ENCODE measurements around the gene ADD1.
"Not testable (repeated sequence)": the region's sequence is repeated elsewhere in the genome, so short reads cannot be mapped to it uniquely, and the experiment has no call there.

ADD1 gene

GRCh38 chr4:2909583-2909982 is 65.9 kb downstream of the ADD1 start:
- Histone ChIP-seq H3K4me1 (ENCODE audit: insufficient read depth, insufficient read length) (peaks cover 2% of the 10 kb centered on the region), H3K27me3 (ENCODE audit: insufficient read depth, insufficient read length) (no peaks in the 10 kb centered on the region), H3K9ac (ENCODE audit: insufficient read length, low read depth) (no peak overlapping the region), H3K4me3 (ENCODE audit: insufficient read length, low read depth) (no peak overlapping the region), H3K9me3 (ENCODE audit: insufficient read depth, low read length) (no peaks in the 10 kb centered on the region), H3K36me3 (ENCODE audit: insufficient read depth, insufficient read length, low read length) (peaks cover 95% of the 10 kb centered on the region)
- no peak for DNase-seq (ENCODE audit: low read depth, low spot score)
- TF ChIP-seq ZNF274 (IDR thresholded peaks at IDR 0.05; ENCODE audit: low read depth, low read length) = no peak
- TF ChIP-seq YY1 (IDR thresholded peaks at IDR 0.05; ENCODE audit: insufficient read depth, insufficient read length) = no peak
- no peak for TF ChIP-seq SUZ12 (IDR thresholded peaks at IDR 0.05; ENCODE audit: extremely low read depth, insufficient read depth, insufficient read length)

DNA sequence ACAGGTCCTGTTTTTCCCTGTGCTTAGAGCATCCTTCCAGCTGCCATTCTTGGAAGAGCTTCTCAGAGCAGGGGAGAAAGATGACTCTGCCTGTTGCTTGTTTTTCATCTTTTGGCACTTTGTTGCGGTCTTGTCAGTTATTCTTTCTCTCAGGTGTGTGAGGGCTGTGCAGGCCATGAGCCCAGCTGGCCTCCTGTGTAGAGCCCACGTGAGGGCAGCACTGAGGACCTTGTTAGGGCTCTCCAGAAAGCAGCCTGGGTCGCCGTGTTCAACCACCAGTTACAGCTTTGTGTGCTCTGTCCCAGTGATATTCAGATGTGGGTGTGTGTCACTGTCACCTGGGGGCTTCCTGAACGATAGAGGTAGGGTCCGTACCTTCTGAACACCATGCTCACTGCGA is 66.8 kb downstream of the ADD1 start:
- Histone ChIP-seq H3K9ac (ENCODE audit: insufficient read length, low read depth) (no peak overlapping the region), H3K27me3 (ENCODE audit: insufficient read depth, insufficient read length) (no peaks in the 10 kb centered on the region), H3K4me3 (ENCODE audit: insufficient read length, low read depth) (no peak overlapping the region), H3K36me3 (ENCODE audit: insufficient read depth, insufficient read length, low read length) (peaks cover 95% of the 10 kb centered on the region), H3K9me3 (ENCODE audit: insufficient read depth, low read length) (no peaks in the 10 kb centered on the region), H3K4me1 (ENCODE audit: insufficient read depth, insufficient read length) (peaks cover 2% of the 10 kb centered on the region)
- TF ChIP-seq YY1 (IDR thresholded peaks at IDR 0.05; ENCODE audit: insufficient read depth, insufficient read length) (no peak), ZNF274 (IDR thresholded peaks at IDR 0.05; ENCODE audit: low read depth, low read length) (no peak), SUZ12 (IDR thresholded peaks at IDR 0.05; ENCODE audit: extremely low read depth, insufficient read depth, insufficient read length) (no peak)
- no peak for DNase-seq (ENCODE audit: low read depth, low spot score)

GRCh38 chr4:2911868-2912267 is 68.2 kb downstream of the ADD1 start:
- TF ChIP-seq ZNF274 (IDR thresholded peaks at IDR 0.05; ENCODE audit: low read depth, low read length) (no peak), YY1 (IDR thresholded peaks at IDR 0.05; ENCODE audit: insufficient read depth, insufficient read length) (no peak), SUZ12 (IDR thresholded peaks at IDR 0.05; ENCODE audit: extremely low read depth, insufficient read depth, insufficient read length) (no peak)
- Histone ChIP-seq H3K4me1 (ENCODE audit: insufficient read depth, insufficient read length) (peaks cover 2% of the 10 kb centered on the region), H3K4me3 (ENCODE audit: insufficient read length, low read depth) (no peak overlapping the region), H3K9me3 (ENCODE audit: insufficient read depth, low read length) (no peaks in the 10 kb centered on the region), H3K9ac (ENCODE audit: insufficient read length, low read depth) (no peak overlapping the region), H3K27me3 (ENCODE audit: insufficient read depth, insufficient read length) (no peaks in the 10 kb centered on the region), H3K36me3 (ENCODE audit: insufficient read depth, insufficient read length, low read length) (peaks cover 92% of the 10 kb centered on the region)
- no peak for DNase-seq (ENCODE audit: low read depth, low spot score)

DNA sequence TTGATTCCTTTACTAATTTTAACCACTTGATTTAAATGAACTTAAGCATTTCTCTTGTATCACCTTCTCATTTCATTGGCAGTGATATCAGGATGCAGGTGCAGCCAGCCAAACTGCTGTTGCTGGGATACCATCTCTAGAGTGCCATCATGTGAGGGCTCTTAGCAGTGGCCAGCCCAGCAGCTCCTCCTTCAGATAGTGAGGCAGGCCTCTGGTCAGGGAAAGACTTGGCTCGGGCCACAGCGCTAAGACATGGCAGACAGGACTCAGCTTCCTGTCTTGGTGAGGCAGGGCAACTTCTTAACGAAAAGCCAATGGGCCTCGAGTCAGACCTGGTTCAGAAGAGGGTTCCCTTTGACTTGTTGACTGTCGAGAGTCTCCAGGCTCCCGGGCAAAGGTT is 69.5 kb downstream of the ADD1 start:
- H3K9me3 ChIP-seq (ENCODE audit: insufficient read depth, low read length) = no peaks in the 10 kb centered on the region
- H3K9ac ChIP-seq (ENCODE audit: insufficient read length, low read depth) = no peak overlapping the region
- TF ChIP-seq YY1 (IDR thresholded peaks at IDR 0.05; ENCODE audit: insufficient read depth, insufficient read length) (no peak), SUZ12 (IDR thresholded peaks at IDR 0.05; ENCODE audit: extremely low read depth, insufficient read depth, insufficient read length) (no peak), ZNF274 (IDR thresholded peaks at IDR 0.05; ENCODE audit: low read depth, low read length) (no peak)
- H3K27me3 ChIP-seq (ENCODE audit: insufficient read depth, insufficient read length) = no peaks in the 10 kb centered on the region
- H3K4me1 ChIP-seq (ENCODE audit: insufficient read depth, insufficient read length) = peaks cover 2% of the 10 kb centered on the region
- peaks cover 79% of the 10 kb centered on the region for H3K36me3 ChIP-seq (ENCODE audit: insufficient read depth, insufficient read length, low read length)
- no peak for DNase-seq (ENCODE audit: low read depth, low spot score)
- no peak overlapping the region for H3K4me3 ChIP-seq (ENCODE audit: insufficient read length, low read depth)

DNA sequence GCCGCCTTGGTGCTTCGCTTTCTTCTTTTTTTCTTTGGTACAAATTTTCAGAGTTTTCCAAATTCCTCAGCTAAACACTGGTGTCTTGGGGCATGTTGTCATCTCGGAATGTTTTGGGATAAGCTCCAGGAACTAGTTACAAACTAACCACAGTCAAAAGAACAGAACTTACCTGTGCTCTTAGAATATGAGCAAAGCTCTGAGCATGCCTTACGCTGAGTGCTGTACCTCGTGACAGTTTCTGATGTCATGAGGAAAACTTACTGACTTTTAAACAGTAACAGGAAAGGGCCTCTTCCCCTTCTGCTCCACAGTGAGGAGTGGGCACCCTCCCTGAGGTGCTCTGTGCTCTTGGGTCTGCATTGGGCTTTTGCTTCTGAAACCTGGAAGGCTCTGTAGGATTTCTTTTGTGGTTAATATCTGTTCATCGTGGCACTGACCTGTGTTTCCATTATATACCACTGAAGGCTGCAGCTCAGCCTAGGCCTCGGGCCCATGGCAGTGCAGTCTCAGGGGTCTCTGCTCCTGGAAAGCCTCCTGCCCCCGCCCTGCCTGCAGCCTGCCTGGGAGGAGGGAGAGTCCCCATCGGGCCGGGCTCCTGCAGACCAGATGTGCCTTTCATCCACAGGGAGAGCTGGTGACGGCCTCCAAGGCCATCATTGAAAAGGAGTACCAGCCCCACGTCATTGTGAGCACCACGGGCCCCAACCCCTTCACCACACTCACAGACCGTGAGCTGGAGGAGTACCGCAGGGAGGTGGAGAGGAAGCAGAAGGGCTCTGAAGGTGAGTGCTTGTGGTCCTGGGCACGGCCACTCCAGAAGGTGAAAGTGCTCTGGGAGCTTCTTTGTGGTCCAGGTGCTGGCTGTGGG is 70.8 kb downstream of the ADD1 start:
- Histone ChIP-seq H3K9ac (ENCODE audit: insufficient read length, low read depth) (no peak overlapping the region), H3K27me3 (ENCODE audit: insufficient read depth, insufficient read length) (no peaks in the 10 kb centered on the region), H3K4me3 (ENCODE audit: insufficient read length, low read depth) (no peak overlapping the region), H3K4me1 (ENCODE audit: insufficient read depth, insufficient read length) (no peaks in the 10 kb centered on the region), H3K9me3 (ENCODE audit: insufficient read depth, low read length) (no peaks in the 10 kb centered on the region; the same call in 1 of the 2 replicates), H3K36me3 (ENCODE audit: insufficient read depth, insufficient read length, low read length) (peaks cover 70% of the 10 kb centered on the region)
- DNase-seq (ENCODE audit: low read depth, low spot score) = no peak
- TF ChIP-seq SUZ12 (IDR thresholded peaks at IDR 0.05; ENCODE audit: extremely low read depth, insufficient read depth, insufficient read length) (no peak), ZNF274 (IDR thresholded peaks at IDR 0.05; ENCODE audit: low read depth, low read length) (no peak), YY1 (IDR thresholded peaks at IDR 0.05; ENCODE audit: insufficient read depth, insufficient read length) (no peak)

DNA sequence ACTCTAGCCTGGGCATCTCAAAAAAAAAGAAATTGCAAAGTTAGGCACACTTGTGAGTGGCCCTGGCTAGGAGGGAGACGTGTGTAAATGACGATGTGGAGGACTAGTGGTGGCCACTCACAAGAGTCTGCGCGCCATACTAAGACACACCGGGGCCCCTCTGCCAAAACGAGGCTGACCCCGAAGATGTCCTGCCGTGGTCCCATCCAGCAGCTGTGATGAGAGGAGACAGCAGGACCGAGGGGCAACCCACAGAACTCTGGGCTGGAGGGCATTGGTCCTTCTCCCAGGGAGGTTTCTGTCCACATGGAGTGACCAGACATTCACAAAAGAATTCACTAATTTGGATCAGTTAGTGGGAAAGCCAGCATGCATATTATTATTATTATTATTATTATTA is 72.1 kb downstream of the ADD1 start:
- no peak overlapping the region for H3K9ac ChIP-seq (ENCODE audit: insufficient read length, low read depth)
- H3K9me3 ChIP-seq (ENCODE audit: insufficient read depth, low read length) = peaks cover 7% of the 10 kb centered on the region; the same call in 1 of the 2 replicates
- TF ChIP-seq ZNF274 (IDR thresholded peaks at IDR 0.05; ENCODE audit: low read depth, low read length) (no peak), SUZ12 (IDR thresholded peaks at IDR 0.05; ENCODE audit: extremely low read depth, insufficient read depth, insufficient read length) (no peak), YY1 (IDR thresholded peaks at IDR 0.05; ENCODE audit: insufficient read depth, insufficient read length) (no peak)
- no peaks in the 10 kb centered on the region for H3K27me3 ChIP-seq (ENCODE audit: insufficient read depth, insufficient read length)
- H3K4me3 ChIP-seq (ENCODE audit: insufficient read length, low read depth) = no peak overlapping the region
- peaks cover 57% of the 10 kb centered on the region for H3K36me3 ChIP-seq (ENCODE audit: insufficient read depth, insufficient read length, low read length)
- H3K4me1 ChIP-seq (ENCODE audit: insufficient read depth, insufficient read length) = no peaks in the 10 kb centered on the region
- no peak for DNase-seq (ENCODE audit: low read depth, low spot score)

GRCh38 chr4:2916696-2917095 is 73.1 kb downstream of the ADD1 start:
- peaks cover 49% of the 10 kb centered on the region for H3K36me3 ChIP-seq (ENCODE audit: insufficient read depth, insufficient read length, low read length)
- peaks cover 10% of the 10 kb centered on the region; the same call in 1 of the 2 replicates for H3K9me3 ChIP-seq (ENCODE audit: insufficient read depth, low read length)
- DNase-seq (ENCODE audit: low read depth, low spot score); H3K9ac ChIP-seq (ENCODE audit: insufficient read length, low read depth); H3K27me3 ChIP-seq (ENCODE audit: insufficient read depth, insufficient read length); H3K4me3 ChIP-seq (ENCODE audit: insufficient read length, low read depth); H3K4me1 ChIP-seq (ENCODE audit: insufficient read depth, insufficient read length): not testable (repeated sequence)

GRCh38 chr4:2918300-2918699 is 74.7 kb downstream of the ADD1 start:
- Histone ChIP-seq H3K9me3 (ENCODE audit: insufficient read depth, low read length) (peaks cover 15% of the 10 kb centered on the region; the same call in 1 of the 2 replicates), H3K36me3 (ENCODE audit: insufficient read depth, insufficient read length, low read length) (peaks cover 36% of the 10 kb centered on the region)
- DNase-seq (ENCODE audit: low read depth, low spot score); H3K27me3 ChIP-seq (ENCODE audit: insufficient read depth, insufficient read length); H3K4me3 ChIP-seq (ENCODE audit: insufficient read length, low read depth); H3K9ac ChIP-seq (ENCODE audit: insufficient read length, low read depth); H3K4me1 ChIP-seq (ENCODE audit: insufficient read depth, insufficient read length): not testable (repeated sequence)

DNA sequence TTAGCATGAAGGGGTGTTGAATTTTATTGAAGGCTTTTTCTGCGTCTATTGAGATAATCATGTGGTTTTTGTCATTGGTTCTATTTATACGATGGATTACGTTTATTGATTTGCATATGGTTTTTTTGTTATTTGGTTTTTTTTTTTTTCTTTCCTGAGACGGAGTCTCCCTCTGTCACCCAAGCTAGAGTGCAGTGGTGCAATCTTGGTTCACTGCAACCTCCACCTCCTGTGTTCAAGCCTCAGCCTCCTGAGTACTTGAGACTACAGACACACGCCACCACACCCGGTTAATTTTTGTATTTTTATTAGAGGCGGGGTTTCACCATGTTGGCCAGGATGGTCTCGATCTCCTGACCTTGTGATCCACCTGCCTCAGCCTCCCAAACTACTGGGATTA is 75.1 kb downstream of the ADD1 start:
- H3K9me3 ChIP-seq (ENCODE audit: insufficient read depth, low read length) = peaks cover 19% of the 10 kb centered on the region; the same call in 1 of the 2 replicates
- H3K9ac ChIP-seq (ENCODE audit: insufficient read length, low read depth) = not testable (repeated sequence)

GRCh38 chr4:2922453-2923101 is 78.9 kb downstream of the ADD1 start:
- not testable (repeated sequence) for H3K4me3 ChIP-seq (ENCODE audit: insufficient read length, low read depth); H3K27me3 ChIP-seq (ENCODE audit: insufficient read depth, insufficient read length)
- H3K4me1 ChIP-seq (ENCODE audit: insufficient read depth, insufficient read length) = peaks cover 22% of the 10 kb centered on the region
- H3K9ac ChIP-seq (ENCODE audit: insufficient read length, low read depth) = peak overlapping the region; percentile 17
- peak; percentile 87 for DNase-seq (ENCODE audit: low read depth, low spot score)
- H3K36me3 ChIP-seq (ENCODE audit: insufficient read depth, insufficient read length, low read length) = peaks cover 46% of the 10 kb centered on the region
- H3K9me3 ChIP-seq (ENCODE audit: insufficient read depth, low read length) = peaks cover 26% of the 10 kb centered on the region; the same call in 1 of the 2 replicates

More for the DNA sequence above, 75.1 kb downstream of the ADD1 start:
- not testable (repeated sequence) for H3K4me3 ChIP-seq (ENCODE audit: insufficient read length, low read depth); H3K27me3 ChIP-seq (ENCODE audit: insufficient read depth, insufficient read length); DNase-seq (ENCODE audit: low read depth, low spot score); H3K4me1 ChIP-seq (ENCODE audit: insufficient read depth, insufficient read length)
- H3K36me3 ChIP-seq (ENCODE audit: insufficient read depth, insufficient read length, low read length) = peaks cover 36% of the 10 kb centered on the region

Measured in NT2/D1 (cell line).